Immature natural killer cell (primary cell): ENCODE measurements around the gene C22orf31. TPM values are rescaled to one million over a fixed set of nuclear protein-coding genes. Genes with fewer than 3 reads are reported as not detected.

ENCODE experiments used
- DNase-seq, 3 donors: peaks; one replicate each; pipeline ENCODE4 v3.0.0; 2022; ENCODE audit warnings: mixed read lengths in 1 of 3
- H3K27ac Mint-ChIP-seq, 6 donors: one replicate each; pipeline ENCODE4 v1.8.0; 2020; ENCODE audit warnings: mixed read lengths in 6 of 6, mild to moderate bottlenecking in 5 of 6, inconsistent platforms in 4 of 6, moderate library complexity in 3 of 6
- H3K27me3 Mint-ChIP-seq, 3 donors: one replicate each; pipeline ENCODE4 v1.8.0; 2020 to 2021; ENCODE audit warnings: low read depth in 3 of 3, mild to moderate bottlenecking in 3 of 3, mixed read lengths in 3 of 3, moderate library complexity in 3 of 3, inconsistent platforms in 1 of 3
- H3K36me3 Mint-ChIP-seq, 3 donors: one replicate each; pipeline ENCODE4 v1.8.0; 2020; ENCODE audit warnings: mixed read lengths in 3 of 3, inconsistent platforms in 2 of 3, mild to moderate bottlenecking in 2 of 3
- H3K4me1 Mint-ChIP-seq, 2 donors: one replicate each; pipeline ENCODE4 v1.8.0; 2020; ENCODE audit warnings: inconsistent platforms in 2 of 2, mild to moderate bottlenecking in 2 of 2, mixed read lengths in 2 of 2, moderate library complexity in 1 of 2
- H3K4me3 Mint-ChIP-seq, 5 donors: one replicate each; pipeline ENCODE4 v1.8.0; 2020; ENCODE audit warnings: mild to moderate bottlenecking in 5 of 5, mixed read lengths in 5 of 5, inconsistent platforms in 3 of 5, moderate library complexity in 3 of 5
- H3K9me3 Mint-ChIP-seq, 6 donors: one replicate each; pipeline ENCODE4 v1.8.0; 2020; ENCODE audit warnings: mild to moderate bottlenecking in 6 of 6, mixed read lengths in 6 of 6, inconsistent platforms in 4 of 6, moderate library complexity in 3 of 6
- polyA plus RNA-seq, 3 donors: library from polyadenylated mRNA; unstranded; fragments of 300-500 nt; fragmentation: Illumina TruSeq; gene quantifications; one replicate each; pipeline ENCODE4 v1.2.3, GENCODE V29; 2021

Gene C22orf31
- polyA plus RNA-seq, 3 donors from 2014 or later: not detected

- Mint-ChIP-seq H3K4me3 (no peak overlapping the region), H3K27ac (no peak overlapping the region), H3K4me1 (peaks cover 8 to 15% of the 10 kb centered on the region in 2 donors), H3K9me3 (no peaks in the 10 kb centered on the region), H3K27me3 (peaks cover 6 to 14% (median 14%) of the 10 kb centered on the region in 3 donors), H3K36me3 (no peaks in the 10 kb centered on the region)
- DNase-seq: no peak
These were observed 24.2 kb downstream of the C22orf31 start for GRCh38 chr22:29037340-29037932.

DNA sequence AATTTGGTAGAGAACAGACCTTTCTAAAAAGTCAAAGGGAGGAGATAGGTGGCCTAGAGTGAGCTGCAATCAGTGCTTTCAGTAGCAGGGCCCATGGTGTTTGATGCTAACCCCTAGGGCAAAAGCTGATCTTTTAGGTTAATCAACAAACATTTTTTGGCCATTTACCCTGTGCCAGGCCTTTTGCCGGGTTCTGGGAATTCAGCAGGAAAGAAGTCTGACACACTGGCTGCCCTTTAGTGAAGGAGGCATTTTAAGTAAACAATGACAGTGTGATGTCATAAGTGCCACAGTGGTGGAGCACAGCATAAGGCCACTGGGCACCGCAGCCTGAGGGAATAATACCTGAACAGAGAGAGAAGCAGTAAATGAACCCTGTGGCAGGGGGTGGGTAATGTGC lies 29.0 kb downstream of the C22orf31 start:
- peaks cover 17 to 18% (median 18%) of the 10 kb centered on the region in 3 donors for H3K27me3 Mint-ChIP-seq
- no peaks in the 10 kb centered on the region for H3K9me3 Mint-ChIP-seq
- H3K36me3 Mint-ChIP-seq: peaks cover 0 to 4% (median 0%) of the 10 kb centered on the region in 3 donors
- DNase-seq: no peak
- H3K27ac Mint-ChIP-seq: peak overlapping the region in 1 of 6 donors; percentile 17
- H3K4me1 Mint-ChIP-seq: peaks cover 36 to 41% of the 10 kb centered on the region in 2 donors
- peak overlapping the region in 1 of 5 donors; percentile 86 for H3K4me3 Mint-ChIP-seq

DNA sequence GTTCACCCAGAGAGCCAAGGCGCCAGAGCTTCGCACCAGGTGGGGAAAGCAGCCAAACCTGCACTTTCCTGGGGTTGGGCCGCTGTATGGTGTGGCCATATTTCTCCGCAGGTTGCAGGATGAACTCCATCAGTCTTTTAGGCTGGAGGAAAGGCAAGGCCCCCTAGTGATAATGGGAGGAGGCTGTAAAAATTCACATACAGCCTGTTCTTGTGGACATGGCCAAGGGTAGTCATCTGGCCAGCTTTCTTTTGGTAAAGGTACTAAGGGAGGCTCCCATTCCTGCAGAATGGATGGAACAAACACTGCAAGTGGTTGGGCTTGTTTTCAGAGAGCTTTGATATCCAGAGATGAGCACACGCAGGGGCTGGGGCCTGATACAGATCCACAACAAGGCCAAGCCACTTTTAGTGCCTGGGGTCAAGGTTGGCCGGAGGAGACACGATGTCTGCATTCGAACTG lies 29.6 kb downstream of the C22orf31 start:
- Mint-ChIP-seq H3K27ac (peak overlapping the region in 1 of 6 donors; percentile 28), H3K27me3 (peaks cover 17 to 18% (median 18%) of the 10 kb centered on the region in 3 donors), H3K4me1 (peaks cover 31 to 36% of the 10 kb centered on the region in 2 donors), H3K9me3 (no peaks in the 10 kb centered on the region), H3K36me3 (peaks cover 0 to 4% (median 0%) of the 10 kb centered on the region in 3 donors), H3K4me3 (peak overlapping the region; percentile 66 to 86 (median 80))
- DNase-seq: no peak

- DNase-seq: peak; percentile 45 to 55 (median 52)
- H3K27ac Mint-ChIP-seq: peak overlapping the region in 2 of 6 donors; percentile 28 to 73
- peak overlapping the region; percentile 66 to 86 (median 80) for H3K4me3 Mint-ChIP-seq
- H3K9me3 Mint-ChIP-seq: no peaks in the 10 kb centered on the region
- peaks cover 29% of the 10 kb centered on the region in 2 donors for H3K4me1 Mint-ChIP-seq
- H3K36me3 Mint-ChIP-seq: peaks cover 0 to 4% (median 0%) of the 10 kb centered on the region in 3 donors
- H3K27me3 Mint-ChIP-seq: peaks cover 17 to 18% (median 18%) of the 10 kb centered on the region in 3 donors
These were observed 30.2 kb downstream of the C22orf31 start for GRCh38 chr22:29031227-29032011.

DNA sequence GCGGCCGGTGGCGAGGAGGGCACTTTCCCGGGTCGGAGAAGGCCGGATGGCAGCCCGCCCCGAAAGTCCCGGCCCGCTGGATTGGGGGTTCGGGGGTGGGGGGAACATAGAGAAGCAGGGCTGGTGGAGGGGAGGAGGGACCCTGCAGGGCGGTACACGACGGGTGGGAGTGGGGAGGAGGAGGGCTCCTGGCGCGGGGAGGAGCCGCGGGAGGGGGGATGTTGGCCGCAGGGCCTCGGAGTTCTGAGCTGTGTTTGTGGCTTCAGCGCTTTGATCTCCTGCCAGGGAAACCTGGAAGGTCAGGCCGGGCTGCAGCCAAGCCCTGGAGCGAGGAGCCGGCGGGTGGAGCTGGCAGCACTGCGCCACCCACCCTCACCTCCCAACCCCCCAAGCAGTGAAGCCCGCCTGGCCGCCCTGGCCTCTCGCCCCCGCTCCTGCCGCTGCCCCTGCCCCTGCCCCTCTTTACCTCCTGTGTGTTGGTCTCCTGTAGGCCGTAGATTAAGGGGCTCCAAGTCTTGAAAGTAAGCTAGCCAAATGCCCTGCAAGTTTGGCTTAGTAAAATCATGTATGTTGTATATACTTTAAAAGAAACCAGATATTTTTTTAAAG lies 30.9 kb downstream of the C22orf31 start:
- Mint-ChIP-seq H3K4me3 (peak overlapping the region; percentile 66 to 86 (median 80)), H3K4me1 (peaks cover 28 to 29% of the 10 kb centered on the region in 2 donors), H3K27ac (peak overlapping the region in 1 of 6 donors; percentile 73), H3K27me3 (peaks cover 17 to 18% (median 18%) of the 10 kb centered on the region in 3 donors), H3K9me3 (no peaks in the 10 kb centered on the region), H3K36me3 (peaks cover 0 to 4% (median 0%) of the 10 kb centered on the region in 3 donors)
- no peak for DNase-seq

DNA sequence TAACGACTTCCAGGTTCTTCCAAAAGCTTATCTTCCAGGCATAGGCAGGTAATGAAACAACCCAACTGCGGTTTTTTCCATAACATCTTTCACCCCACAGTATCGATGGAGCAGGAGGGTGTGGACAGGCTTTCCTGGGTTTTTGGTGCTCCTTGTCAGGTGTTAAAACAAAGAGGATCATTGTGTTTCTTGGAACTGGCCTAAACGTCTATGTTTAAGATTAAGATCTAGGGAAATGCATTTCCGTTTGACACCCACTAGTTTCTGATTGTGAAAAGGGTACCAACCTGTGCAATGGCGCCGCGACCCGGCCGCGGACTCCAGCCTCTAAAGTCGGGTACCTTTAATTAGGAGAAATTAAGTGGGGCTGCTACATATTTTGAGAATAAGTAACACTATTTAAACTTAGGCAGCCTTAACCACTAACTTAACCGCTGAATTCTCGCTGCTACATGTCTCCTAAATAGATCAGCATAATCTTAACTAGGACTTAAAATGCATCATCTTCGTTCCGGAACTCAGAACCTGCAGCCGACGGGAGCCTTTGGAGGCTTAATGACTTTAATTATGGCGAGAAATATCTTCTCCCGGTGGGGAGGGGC lies 31.5 kb downstream of the C22orf31 start:
- H3K4me3 Mint-ChIP-seq: peak overlapping the region; percentile 65 to 86 (median 80)
- no peaks in the 10 kb centered on the region for H3K9me3 Mint-ChIP-seq
- H3K36me3 Mint-ChIP-seq: peaks cover 0 to 4% (median 3%) of the 10 kb centered on the region in 3 donors
- H3K4me1 Mint-ChIP-seq: peaks cover 28 to 29% of the 10 kb centered on the region in 2 donors
- H3K27me3 Mint-ChIP-seq: peaks cover 16 to 18% (median 18%) of the 10 kb centered on the region in 3 donors
- H3K27ac Mint-ChIP-seq: no peak overlapping the region
- DNase-seq: no peak

DNA sequence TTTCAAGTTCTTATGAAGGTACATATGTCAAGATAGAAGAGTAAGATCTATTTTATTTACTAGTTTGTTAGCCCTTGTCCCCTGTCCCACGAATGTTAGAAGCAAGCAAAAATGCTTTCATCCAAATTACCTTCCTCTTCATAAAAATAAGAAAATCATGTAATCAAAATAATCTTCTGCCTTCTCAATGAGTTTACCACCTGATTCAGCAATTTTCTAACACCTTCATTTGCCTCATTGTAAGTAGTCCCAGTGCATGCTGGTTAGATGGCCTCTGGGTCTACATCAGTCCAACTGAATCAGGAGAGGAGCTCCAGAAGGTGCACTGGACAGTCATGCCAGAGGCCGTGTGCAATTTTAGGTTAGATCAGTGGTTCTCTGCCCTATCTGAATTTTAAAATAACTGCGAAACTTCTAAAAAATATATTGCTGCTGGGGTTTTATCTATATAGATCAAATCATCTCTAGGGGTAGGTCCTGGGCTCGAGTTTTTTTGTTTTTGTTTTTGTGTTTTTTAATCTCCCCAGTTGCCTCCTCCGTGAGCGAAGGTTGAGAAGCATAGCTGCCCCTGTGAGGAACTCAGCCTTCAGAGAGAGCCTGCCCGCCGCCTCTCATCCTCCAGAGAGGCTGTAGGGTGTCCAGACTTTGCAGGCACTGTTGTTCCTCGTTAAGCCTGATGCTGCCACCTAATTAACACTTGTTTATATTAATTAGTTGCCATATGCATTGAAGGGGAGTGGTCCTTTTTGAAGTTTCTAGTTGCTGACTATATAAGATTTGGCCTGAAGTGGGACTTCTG lies 32.2 kb downstream of the C22orf31 start:
- no peak for DNase-seq
- Mint-ChIP-seq H3K4me1 (peaks cover 28 to 29% of the 10 kb centered on the region in 2 donors), H3K27me3 (peaks cover 15 to 16% (median 16%) of the 10 kb centered on the region in 3 donors), H3K36me3 (peaks cover 0 to 4% (median 4%) of the 10 kb centered on the region in 3 donors), H3K4me3 (peak overlapping the region in 4 of 5 donors; percentile 34 to 86 (median 80)), H3K27ac (no peak overlapping the region), H3K9me3 (no peaks in the 10 kb centered on the region)

- no peaks in the 10 kb centered on the region for H3K9me3 Mint-ChIP-seq
- no peak overlapping the region for H3K27ac Mint-ChIP-seq
- H3K27me3 Mint-ChIP-seq: peaks cover 8 to 16% (median 13%) of the 10 kb centered on the region in 3 donors
- no peak for DNase-seq
- H3K36me3 Mint-ChIP-seq: peaks cover 0 to 4% (median 4%) of the 10 kb centered on the region in 3 donors
- peaks cover 28 to 29% of the 10 kb centered on the region in 2 donors for H3K4me1 Mint-ChIP-seq
- no peak overlapping the region for H3K4me3 Mint-ChIP-seq
These were observed 33.2 kb downstream of the C22orf31 start for GRCh38 chr22:29028468-29028867.

- Mint-ChIP-seq H3K4me1 (peaks cover 19 to 20% of the 10 kb centered on the region in 2 donors), H3K27ac (no peak overlapping the region), H3K9me3 (no peaks in the 10 kb centered on the region), H3K4me3 (no peak overlapping the region), H3K27me3 (peaks cover 3 to 11% (median 5%) of the 10 kb centered on the region in 3 donors), H3K36me3 (peaks cover 0 to 4% (median 0%) of the 10 kb centered on the region in 3 donors)
- DNase-seq: no peak
These were observed 35.1 kb downstream of the C22orf31 start for GRCh38 chr22:29026579-29026978.

GRCh38 chr22:29023172-29023796 lies 38.3 kb downstream of the C22orf31 start:
- no peaks in the 10 kb centered on the region for H3K4me1 Mint-ChIP-seq
- H3K4me3 Mint-ChIP-seq: no peak overlapping the region
- H3K9me3 Mint-ChIP-seq: peaks cover 0 to 2% (median 0%) of the 10 kb centered on the region in 6 donors
- peaks cover 0 to 11% (median 0%) of the 10 kb centered on the region in 3 donors for H3K36me3 Mint-ChIP-seq
- H3K27ac Mint-ChIP-seq: no peak overlapping the region
- no peak for DNase-seq
- peaks cover 0 to 6% (median 0%) of the 10 kb centered on the region in 3 donors for H3K27me3 Mint-ChIP-seq

GRCh38 chr22:29022101-29022817 lies 39.4 kb downstream of the C22orf31 start:
- peaks cover 0 to 6% (median 4%) of the 10 kb centered on the region in 3 donors for H3K27me3 Mint-ChIP-seq

More at GRCh38 chr22:29022101-29022817, 39.4 kb downstream of the C22orf31 start:
- H3K36me3 Mint-ChIP-seq: peaks cover 0 to 15% (median 0%) of the 10 kb centered on the region in 3 donors
- no peak overlapping the region for H3K27ac Mint-ChIP-seq
- H3K4me1 Mint-ChIP-seq: peaks cover under 1 to 3% of the 10 kb centered on the region in 2 donors
- H3K9me3 Mint-ChIP-seq: peaks cover 0 to 3% (median 0%) of the 10 kb centered on the region in 6 donors
- H3K4me3 Mint-ChIP-seq: no peak overlapping the region
- no peak for DNase-seq
